Brain microvascular endothelial cell (primary cell): Measurements from ENCODE around the gene NDUFAF2.

ENCODE experiments used
- DNase-seq: peaks from one replicate; pipeline ENCODE4 v3.0.0-alpha.2; 2020
- H3K27ac ChIP-seq: fragments of 250-450 bp; sonication (Bioruptor Pico); 2 replicates; pipeline ENCODE4 v1.5.1; 2020; ENCODE audit warnings: mild to moderate bottlenecking, moderate library complexity
- H3K27me3 ChIP-seq: fragments of 250-450 bp; sonication (Bioruptor Pico); replicated peaks from 2 replicates; pipeline ENCODE4 v1.5.1; 2020; ENCODE audit warnings: mild to moderate bottlenecking
- H3K36me3 ChIP-seq: fragments of 250-450 bp; sonication (Bioruptor Pico); replicated peaks from 2 replicates; pipeline ENCODE4 v1.5.1; 2020; ENCODE audit warnings: mild to moderate bottlenecking
- H3K4me3 ChIP-seq: 2 replicates; pipeline ENCODE4 v1.5.1; 2011; ENCODE audit warnings: low read depth, mild to moderate bottlenecking, control low read depth, low read length, moderate library complexity
- in situ Hi-C: cut with HindIII; loops from 2 replicates; pipeline ENCODE4 v1.10.0; 2017; ENCODE audit warnings: low sequenced_read_pairs, low pct_ligation_motif_present
- TF ChIP-seq, protein P1 (sequence below): IDR thresholded peaks from 2 replicates; pipeline ENCODE4 v1.5.1; 2011; ENCODE audit warnings: low read depth, mild to moderate bottlenecking, moderate library complexity, low read length, control low read depth, inconsistent platforms; ENCODE audit errors: missing control alignments

Gene NDUFAF2

DNA sequence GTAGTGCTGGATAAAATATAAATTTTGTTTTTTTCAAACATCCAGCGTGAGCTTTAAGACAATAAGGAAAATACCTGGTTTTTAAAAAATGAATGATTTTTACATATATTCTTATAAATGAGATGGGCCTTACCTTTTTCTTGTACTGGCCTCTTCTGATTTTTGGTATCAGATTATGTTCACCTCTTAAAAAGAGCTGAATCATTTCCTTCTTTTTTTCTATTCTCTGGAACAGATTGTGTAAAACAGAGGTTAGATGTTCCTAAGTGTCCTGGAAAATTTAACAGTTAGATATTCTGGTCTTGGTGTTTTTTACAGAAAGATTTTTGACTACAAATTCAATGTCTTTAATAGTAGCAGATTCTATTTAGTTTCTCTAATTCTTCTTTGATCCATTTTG is 74.6 kb downstream of the NDUFAF2 start:
- in situ Hi-C loops, result no loop called here
- Histone ChIP-seq H3K27me3 (no peaks in the 10 kb centered on the region), H3K4me3 (no peak overlapping the region), H3K36me3 (no peaks in the 10 kb centered on the region), H3K27ac (no peak overlapping the region)
- no peak for DNase-seq
- TF ChIP-seq, protein P1, sequence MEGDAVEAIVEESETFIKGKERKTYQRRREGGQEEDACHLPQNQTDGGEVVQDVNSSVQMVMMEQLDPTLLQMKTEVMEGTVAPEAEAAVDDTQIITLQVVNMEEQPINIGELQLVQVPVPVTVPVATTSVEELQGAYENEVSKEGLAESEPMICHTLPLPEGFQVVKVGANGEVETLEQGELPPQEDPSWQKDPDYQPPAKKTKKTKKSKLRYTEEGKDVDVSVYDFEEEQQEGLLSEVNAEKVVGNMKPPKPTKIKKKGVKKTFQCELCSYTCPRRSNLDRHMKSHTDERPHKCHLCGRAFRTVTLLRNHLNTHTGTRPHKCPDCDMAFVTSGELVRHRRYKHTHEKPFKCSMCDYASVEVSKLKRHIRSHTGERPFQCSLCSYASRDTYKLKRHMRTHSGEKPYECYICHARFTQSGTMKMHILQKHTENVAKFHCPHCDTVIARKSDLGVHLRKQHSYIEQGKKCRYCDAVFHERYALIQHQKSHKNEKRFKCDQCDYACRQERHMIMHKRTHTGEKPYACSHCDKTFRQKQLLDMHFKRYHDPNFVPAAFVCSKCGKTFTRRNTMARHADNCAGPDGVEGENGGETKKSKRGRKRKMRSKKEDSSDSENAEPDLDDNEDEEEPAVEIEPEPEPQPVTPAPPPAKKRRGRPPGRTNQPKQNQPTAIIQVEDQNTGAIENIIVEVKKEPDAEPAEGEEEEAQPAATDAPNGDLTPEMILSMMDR, result no peak

DNA sequence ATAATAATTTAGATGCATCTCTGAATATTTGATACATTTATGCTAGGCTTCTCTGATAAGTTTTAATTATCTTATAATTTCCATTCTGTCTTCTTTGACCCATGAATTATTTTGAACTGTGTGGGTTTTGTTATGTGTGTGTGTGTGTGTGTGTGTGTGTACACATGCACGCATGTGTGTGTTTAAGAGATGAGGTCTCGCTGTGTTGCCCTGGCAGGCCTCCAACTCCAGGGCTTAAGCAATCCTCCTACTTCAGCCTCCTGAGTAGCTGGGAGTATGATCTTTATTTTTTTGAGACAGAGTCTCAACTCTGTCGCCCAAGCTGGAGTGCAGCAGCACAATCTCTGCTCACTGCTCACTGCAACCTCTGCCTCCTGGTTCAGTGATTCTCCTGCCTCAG is 75.4 kb downstream of the NDUFAF2 start:
- TF ChIP-seq, protein P1, result no peak
- Histone ChIP-seq H3K27me3 (no peaks in the 10 kb centered on the region), H3K36me3 (no peaks in the 10 kb centered on the region), H3K4me3 (no peak overlapping the region), H3K27ac (no peak overlapping the region)
- in situ Hi-C loops, result no loop called here
- peak; percentile 29 for DNase-seq

DNA sequence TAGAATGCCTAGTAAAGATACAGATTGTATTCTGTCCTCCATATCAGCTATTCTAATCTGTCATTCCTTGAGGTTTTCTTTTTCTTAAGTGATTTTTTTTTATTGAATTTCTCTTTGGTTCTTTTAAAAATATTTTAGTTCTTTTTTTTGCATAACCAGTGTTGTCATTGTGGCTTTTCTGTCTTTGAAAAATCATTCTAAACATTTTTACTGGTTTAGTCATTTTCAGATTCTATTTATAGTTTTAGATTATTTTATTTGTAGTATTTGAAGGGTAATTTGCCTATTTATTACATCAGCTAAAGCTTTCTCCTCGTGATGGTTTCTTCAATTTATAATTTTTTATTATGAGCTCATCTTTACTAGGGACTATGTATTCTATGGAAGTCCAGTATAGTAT is 78.1 kb downstream of the NDUFAF2 start:
- in situ Hi-C loops, result no loop called here
- TF ChIP-seq, protein P1, result no peak
- H3K27me3 ChIP-seq, result no peaks in the 10 kb centered on the region
- no peaks in the 10 kb centered on the region for H3K36me3 ChIP-seq
- no peak overlapping the region for H3K4me3 ChIP-seq
- DNase-seq, result no peak
- H3K27ac ChIP-seq, result peak overlapping the region; percentile 7

DNA sequence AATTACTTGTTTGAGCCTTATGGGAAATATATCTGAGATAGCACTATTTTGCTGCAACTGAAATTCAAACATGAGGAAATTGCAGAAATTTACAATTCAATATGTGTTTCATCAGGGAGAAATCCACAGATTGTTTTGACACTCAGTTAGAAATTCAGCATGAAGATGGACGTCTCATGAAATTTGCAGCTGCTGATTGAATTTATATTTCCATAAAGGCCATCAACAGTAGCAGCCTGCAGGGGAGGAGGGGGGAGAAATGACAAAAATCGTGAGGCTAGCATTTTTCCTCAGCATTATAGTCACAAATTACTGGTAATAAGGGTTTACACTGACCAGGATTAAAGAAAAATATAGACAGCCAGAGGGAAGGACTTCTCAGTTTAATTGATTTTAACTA is 81.0 kb downstream of the NDUFAF2 start:
- DNase-seq, result no peak
- Histone ChIP-seq H3K4me3 (no peak overlapping the region), H3K36me3 (no peaks in the 10 kb centered on the region), H3K27ac (no peak overlapping the region), H3K27me3 (no peaks in the 10 kb centered on the region)
- in situ Hi-C loops, result no loop called here
- TF ChIP-seq, protein P1, result no peak

DNA sequence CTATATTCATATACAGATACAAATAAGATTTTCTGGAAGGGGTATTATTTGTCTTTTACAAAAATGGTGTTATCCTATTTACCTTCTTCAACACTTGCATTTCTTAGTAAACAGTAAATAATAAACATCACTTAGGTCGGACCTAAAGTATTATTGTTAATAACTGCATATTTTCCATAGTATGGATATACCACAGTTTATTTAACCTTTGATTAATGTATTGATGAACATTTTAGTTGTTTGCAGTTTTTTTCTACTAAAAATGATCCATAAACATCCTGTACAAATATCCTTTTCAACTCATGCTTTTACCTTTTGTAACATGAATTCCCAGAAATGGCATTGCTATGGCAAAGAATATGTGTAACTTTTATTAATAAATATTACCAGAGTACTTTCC is 83.4 kb downstream of the NDUFAF2 start:
- no peak overlapping the region for H3K4me3 ChIP-seq
- DNase-seq, result no peak
- no peaks in the 10 kb centered on the region for H3K36me3 ChIP-seq
- TF ChIP-seq, protein P1, result no peak
- no peak overlapping the region for H3K27ac ChIP-seq
- no peaks in the 10 kb centered on the region for H3K27me3 ChIP-seq
- in situ Hi-C loops, result no loop called here

DNA sequence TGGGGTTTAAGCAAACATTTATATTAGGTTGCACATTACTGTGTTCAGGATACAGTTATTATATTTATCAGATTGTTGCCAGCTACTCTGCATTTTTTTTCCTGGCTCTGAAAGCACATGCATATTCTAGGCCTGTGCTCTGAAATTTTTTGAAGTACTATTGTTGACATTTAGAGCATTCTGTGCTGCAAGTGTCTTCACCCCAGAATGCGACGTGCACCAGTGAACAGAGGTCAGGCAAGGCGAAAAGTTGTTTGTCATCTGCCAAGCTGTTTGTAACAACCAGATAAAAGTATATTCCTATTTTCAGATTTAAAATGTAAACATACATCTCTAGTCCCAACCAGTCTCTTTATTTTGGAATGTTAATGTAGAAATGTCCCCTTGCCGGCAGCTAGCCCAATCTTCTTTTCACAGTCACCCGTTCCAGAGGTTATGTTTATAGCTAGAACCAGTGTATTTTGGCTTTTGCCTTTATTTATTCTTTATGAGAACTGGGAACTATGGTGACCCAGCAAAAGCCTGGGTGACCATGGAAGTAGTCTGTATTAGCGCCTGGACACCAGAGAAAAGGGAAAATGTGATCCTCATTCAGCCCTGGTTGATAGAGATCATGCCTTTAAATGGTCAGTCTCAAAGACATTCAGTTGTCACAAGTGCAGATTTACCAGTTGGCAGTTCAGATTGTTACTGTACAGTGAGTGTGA is 84.6 kb downstream of the NDUFAF2 start:
- DNase-seq, result no peak
- Histone ChIP-seq H3K36me3 (no peaks in the 10 kb centered on the region), H3K27ac (no peak overlapping the region), H3K27me3 (no peaks in the 10 kb centered on the region), H3K4me3 (no peak overlapping the region)
- TF ChIP-seq, protein P1, result no peak
- in situ Hi-C loops, result no loop called here
